HG03196 (cell line): Measurements from ENCODE around the gene SPTBN5.

Experiments
- ATAC-seq: cut with Tn5 transposase; IDR thresholded peaks from one replicate; pipeline ENCODE4 v1.9.1; 2021; ENCODE audit not compliant: unreplicated experiment

Gene SPTBN5

GRCh38 chr15:41827290-41827879 lies 66.5 kb downstream of the SPTBN5 start:
- no peak for ATAC-seq

- no peak for ATAC-seq
These were observed 68.0 kb downstream of the SPTBN5 start for GRCh38 chr15:41825572-41826535.

- no peak for ATAC-seq
These were observed 68.7 kb downstream of the SPTBN5 start for GRCh38 chr15:41825145-41825544.

DNA sequence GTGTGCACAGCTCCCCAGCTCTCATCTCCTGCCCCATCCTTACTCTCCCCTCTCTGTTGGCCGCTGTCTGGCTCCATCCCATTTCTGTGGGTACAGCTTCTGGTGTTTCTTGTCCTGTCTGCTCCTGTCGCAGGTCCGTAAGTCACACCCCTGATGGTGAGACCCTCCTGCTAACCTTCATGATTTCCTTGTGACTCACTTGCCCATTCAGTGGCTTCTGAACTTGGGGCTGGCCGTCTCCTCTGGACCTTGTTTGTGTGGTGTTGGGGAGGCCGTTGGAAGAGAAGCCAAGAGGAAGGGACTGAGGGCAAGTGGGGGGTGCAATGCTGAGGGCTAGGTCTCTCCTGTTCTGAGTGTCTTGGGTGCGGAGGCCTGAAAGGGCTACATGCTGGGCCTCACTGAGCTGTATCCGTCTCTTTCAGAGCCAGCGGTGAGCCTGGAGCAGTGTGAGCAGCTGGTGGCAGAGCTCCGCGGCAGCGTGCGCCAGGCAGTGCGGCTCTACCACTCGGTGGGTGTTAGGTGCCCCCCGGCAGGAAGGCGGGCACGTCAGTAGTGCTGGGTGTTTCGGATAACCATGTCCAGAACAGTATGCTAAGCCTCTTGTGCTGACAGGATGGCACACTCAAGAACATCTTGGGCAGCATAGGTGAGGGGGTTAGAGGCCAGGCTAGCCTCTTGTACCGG lies 69.6 kb downstream of the SPTBN5 start:
- no peak for ATAC-seq

DNA sequence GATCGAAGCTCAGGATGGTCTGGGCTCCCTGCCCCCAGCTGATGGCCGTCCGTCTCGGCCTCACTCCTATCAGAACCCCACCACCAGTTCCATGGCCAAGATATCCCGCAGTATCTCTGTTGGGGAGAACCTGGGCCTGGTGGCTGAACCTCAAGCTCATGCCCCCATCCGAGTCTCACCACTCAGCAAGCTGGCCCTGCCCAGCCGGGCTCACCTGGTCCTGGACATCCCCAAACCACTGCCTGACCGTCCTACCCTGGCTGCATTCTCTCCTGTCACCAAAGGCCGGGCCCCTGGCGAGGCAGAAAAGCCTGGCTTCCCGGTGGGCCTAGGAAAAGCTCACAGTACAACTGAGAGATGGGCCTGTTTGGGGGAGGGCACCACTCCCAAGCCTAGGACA lies 70.4 kb downstream of the SPTBN5 start:
- ATAC-seq, result no peak

DNA sequence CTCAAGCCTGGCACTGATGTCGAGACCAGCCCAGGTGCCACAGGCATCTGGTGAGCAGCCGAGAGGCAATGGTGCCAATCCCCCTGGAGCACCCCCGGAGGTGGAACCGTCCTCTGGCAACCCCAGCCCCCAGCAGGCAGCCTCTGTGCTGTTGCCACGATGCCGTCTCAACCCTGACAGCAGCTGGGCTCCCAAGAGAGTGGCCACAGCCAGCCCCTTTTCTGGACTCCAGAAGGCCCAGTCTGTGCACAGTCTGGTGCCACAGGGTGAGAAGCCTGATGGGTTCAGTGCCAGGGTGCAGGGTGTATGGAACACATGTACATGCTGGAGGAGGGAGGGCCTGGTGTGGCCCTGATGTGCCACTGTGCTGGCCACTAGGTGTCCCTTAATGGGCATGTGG lies 70.9 kb downstream of the SPTBN5 start:
- no peak for ATAC-seq

GRCh38 chr15:41822471-41822870 lies 71.4 kb downstream of the SPTBN5 start:
- no peak for ATAC-seq

- no peak for ATAC-seq
These were observed 72.0 kb downstream of the SPTBN5 start for GRCh38 chr15:41821831-41822230.

DNA sequence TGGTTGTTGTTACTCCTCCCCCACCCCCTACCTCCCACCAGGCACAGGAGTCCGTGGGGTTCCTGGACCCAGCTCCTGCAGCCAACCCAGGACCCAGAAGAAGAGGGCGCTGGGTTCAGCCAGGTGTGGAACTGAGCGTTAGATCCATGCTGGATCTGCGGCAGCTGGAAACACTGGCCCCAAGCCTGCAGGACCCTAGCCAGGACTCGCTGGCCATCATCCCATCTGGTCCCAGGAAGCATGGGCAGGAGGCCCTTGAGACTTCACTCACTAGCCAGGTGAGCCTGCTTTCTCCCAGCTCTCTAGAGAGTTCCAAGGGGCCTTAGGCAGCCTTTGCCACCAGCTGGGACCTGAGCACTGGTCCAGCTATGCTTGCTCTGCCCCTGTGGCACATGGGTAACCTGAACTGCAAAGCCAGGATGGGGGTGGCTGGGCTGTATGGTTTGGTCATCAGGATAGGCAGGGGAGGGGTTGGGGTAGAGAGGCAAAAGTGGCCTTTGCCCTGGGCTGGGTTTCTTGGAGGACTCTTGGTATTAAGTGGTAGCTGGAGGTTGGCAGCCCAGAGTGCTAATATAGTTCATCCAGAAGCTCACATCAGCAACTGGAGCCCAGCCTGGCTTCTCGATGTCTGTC lies 72.9 kb downstream of the SPTBN5 start:
- ATAC-seq, result no peak

GRCh38 chr15:41819455-41820050 lies 74.3 kb downstream of the SPTBN5 start:
- ATAC-seq, result no peak

DNA sequence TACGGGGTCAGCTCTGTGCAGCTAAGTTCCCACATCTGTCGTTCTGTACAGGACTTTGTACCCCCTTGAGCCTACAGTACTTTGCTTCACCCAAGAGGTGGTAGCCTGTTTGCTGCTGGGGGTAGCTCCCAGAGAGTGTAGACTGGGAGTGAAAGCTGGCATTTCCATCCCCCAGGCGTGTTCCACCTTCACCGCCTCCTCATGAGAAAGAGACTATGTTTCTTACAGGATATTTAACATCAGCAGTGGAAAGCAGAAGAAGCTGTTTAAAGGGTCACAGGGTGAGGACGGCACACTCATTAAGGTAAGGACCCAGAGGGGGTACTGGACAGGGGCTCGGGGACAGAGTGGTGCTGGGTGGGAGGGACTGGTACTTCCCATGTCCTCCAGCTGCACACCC lies 76.1 kb downstream of the SPTBN5 start:
- no peak for ATAC-seq

DNA sequence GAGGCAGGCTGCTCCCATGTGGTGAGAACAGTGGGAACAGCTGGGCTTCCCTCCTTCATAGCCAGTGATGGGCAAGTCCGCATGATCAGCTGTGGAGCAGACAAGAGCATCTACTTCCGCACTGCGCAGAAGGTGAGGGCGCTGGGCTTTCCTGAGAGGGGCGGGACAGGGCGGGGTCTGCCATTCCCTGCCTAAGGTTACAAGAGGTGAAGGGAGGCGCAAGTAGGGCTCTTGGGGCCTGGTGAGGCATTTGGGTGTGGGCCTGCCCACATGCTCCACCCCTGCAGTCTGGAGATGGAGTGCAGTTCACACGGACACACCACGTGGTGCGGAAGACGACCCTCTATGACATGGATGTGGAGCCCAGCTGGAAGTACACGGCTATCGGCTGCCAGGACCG lies 76.5 kb downstream of the SPTBN5 start:
- no peak for ATAC-seq

- ATAC-seq, result no peak
These were observed 77.1 kb downstream of the SPTBN5 start for GRCh38 chr15:41816788-41817187.

DNA sequence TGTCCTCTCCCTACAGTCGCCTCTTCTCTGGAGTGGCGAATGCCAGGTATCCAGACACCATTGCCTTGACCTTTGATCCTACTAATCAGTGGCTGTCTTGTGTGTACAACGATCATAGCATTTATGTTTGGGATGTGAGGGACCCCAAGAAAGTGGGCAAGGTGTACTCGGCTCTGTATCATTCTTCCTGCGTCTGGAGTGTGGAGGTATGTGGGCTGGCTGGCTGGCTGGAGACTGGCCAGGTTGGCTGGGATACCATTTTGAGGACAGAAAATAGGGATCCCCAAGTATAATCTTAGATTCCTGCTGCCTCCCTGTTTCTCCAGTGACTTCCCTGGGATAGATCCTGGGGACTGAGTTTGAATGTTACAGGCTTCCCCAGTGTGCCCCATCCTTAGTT lies 79.3 kb downstream of the SPTBN5 start:
- ATAC-seq, result no peak

DNA sequence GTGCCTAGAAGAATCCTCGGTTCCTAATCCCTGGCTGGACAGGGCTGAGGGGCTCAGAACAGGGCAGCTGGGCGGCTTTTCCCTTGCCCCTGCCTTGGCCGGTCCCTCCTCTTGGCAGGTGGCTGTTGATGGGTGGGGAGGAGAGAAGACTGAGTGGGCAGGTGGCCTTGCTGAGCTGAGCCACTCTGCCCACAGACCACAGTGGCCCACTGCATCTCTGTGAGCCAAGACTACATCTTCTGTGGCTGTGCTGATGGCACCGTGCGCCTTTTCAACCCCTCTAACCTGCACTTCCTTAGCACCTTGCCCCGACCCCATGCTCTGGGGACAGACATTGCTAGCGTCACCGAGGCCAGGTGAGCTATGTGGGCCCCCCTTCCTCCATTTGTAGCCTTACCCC lies 80.4 kb downstream of the SPTBN5 start:
- no peak for ATAC-seq

- no peak for ATAC-seq
These were observed 81.0 kb downstream of the SPTBN5 start for GRCh38 chr15:41812820-41813375.

GRCh38 chr15:41811432-41812195 lies 82.2 kb downstream of the SPTBN5 start:
- ATAC-seq, result no peak

GRCh38 chr15:41810651-41811431 lies 83.0 kb downstream of the SPTBN5 start:
- ATAC-seq, result no peak

GRCh38 chr15:41809526-41810220 lies 84.2 kb downstream of the SPTBN5 start:
- no peak for ATAC-seq
